Thyroid gland (tissue), 4 donors: ENCODE results near the gene GRB10.

Source experiments
- POLR2A ChIP-seq, 2 donors: fragments of 450-650 bp; IDR thresholded peaks; one replicate each; pipeline ENCODE4 v1.6.1; 2017; ENCODE audit warnings: antibody characterized with exemption in 2 of 2, mild to moderate bottlenecking in 2 of 2, moderate library complexity in 1 of 2
- TF ChIP-seq, protein P1 (sequence below), 6 experiments: fragments of 200-600 bp in 3 of 6; fragments of 450-650 bp in 3 of 6; sonication (generic) in 3 of 6; IDR thresholded peaks; one replicate each; pipeline ENCODE4 v1.5.1; 2016 to 2019; ENCODE audit warnings: antibody characterized with exemption in 6 of 6, mild to moderate bottlenecking in 2 of 6, inconsistent platforms in 1 of 6, moderate library complexity in 1 of 6

DNA sequence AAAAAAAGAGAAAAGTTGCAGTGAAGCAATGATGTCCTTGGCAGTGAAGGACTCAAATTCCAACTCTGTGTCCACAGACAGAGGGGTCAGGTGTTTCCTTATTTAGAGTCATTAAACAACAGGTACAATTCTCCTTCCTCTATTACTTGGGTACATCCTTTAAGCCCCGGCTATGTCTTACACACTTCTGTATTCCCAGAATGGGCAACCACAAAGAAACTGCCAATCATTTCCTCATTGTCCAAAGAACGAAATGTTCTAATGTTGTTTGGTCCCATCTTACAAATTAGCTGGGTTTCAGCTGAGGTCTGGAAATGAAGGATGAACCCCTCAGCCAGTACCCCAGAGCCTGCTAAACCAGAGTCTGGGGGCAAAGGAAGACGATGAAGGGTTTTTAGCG is 59.5 kb downstream of the GRB10 start:
- TF ChIP-seq, protein P1, sequence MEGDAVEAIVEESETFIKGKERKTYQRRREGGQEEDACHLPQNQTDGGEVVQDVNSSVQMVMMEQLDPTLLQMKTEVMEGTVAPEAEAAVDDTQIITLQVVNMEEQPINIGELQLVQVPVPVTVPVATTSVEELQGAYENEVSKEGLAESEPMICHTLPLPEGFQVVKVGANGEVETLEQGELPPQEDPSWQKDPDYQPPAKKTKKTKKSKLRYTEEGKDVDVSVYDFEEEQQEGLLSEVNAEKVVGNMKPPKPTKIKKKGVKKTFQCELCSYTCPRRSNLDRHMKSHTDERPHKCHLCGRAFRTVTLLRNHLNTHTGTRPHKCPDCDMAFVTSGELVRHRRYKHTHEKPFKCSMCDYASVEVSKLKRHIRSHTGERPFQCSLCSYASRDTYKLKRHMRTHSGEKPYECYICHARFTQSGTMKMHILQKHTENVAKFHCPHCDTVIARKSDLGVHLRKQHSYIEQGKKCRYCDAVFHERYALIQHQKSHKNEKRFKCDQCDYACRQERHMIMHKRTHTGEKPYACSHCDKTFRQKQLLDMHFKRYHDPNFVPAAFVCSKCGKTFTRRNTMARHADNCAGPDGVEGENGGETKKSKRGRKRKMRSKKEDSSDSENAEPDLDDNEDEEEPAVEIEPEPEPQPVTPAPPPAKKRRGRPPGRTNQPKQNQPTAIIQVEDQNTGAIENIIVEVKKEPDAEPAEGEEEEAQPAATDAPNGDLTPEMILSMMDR (IDR thresholded peaks at IDR 0.05): no peak
- no peak for TF ChIP-seq POLR2A (IDR thresholded peaks at IDR 0.05)
